GM19397 (cell line): ENCODE measurements around the gene P3H2.

Experiments used
- ATAC-seq: cut with Tn5 transposase; IDR thresholded peaks from one replicate; pipeline ENCODE4 v1.9.1; 2021; ENCODE audit warnings: mild to moderate bottlenecking, moderate library complexity; ENCODE audit not compliant: unreplicated experiment

P3H2 gene

DNA sequence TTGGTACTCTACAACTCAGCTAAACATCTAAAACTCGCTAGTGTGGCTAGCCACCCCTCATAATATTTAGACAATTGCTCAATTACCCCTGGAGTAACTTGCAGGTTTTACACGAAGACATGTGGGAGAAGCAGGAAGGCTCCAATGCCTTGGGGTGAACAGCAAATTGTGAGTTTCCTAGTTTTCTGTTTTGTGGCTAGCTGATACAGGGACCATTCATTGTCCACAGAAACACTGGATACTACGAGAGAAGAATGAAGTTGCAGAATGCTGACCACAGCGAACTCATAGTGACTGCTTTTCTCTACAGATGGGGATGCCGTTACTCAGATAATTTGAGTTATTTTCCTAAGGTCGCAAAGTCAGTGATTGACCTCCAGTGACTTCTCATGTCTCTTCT lies 212.9 kb downstream of the P3H2 start:
- ATAC-seq = no peak
